ENCODE measurements around the gene PARP4.

DNA sequence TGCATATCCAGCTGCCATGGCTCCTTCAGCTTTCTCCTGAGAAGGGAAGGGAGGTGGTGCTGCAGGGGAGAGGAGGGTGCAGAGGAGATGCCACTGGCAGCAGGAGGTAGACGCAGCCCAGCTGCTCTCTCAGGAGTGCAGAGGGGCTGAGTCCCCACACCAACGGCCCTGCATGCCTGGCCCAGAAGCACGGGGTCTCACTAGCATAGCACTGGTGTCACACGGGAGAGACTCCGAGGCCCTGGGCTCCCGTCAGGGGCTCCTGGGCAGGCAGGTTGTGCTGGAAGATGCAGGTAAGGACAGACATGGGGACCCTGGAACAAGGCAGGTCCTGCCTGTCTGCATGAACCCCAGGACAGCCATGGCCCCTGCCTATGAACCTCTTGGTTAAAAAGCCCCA, 123.1 kb downstream of the PARP4 start:
- TF ChIP-seq, protein P1, sequence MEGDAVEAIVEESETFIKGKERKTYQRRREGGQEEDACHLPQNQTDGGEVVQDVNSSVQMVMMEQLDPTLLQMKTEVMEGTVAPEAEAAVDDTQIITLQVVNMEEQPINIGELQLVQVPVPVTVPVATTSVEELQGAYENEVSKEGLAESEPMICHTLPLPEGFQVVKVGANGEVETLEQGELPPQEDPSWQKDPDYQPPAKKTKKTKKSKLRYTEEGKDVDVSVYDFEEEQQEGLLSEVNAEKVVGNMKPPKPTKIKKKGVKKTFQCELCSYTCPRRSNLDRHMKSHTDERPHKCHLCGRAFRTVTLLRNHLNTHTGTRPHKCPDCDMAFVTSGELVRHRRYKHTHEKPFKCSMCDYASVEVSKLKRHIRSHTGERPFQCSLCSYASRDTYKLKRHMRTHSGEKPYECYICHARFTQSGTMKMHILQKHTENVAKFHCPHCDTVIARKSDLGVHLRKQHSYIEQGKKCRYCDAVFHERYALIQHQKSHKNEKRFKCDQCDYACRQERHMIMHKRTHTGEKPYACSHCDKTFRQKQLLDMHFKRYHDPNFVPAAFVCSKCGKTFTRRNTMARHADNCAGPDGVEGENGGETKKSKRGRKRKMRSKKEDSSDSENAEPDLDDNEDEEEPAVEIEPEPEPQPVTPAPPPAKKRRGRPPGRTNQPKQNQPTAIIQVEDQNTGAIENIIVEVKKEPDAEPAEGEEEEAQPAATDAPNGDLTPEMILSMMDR (IDR thresholded peaks at IDR 0.05 in 2 of 3, conservative IDR thresholded peaks at IDR 0.05 in 1 of 3; ENCODE audit: borderline replicate concordance in 1 of 3, insufficient read depth in 1 of 3, low read depth in 2 of 3, low read length in 2 of 3), result no peak
- no peak for TF ChIP-seq POLR2A (IDR thresholded peaks at IDR 0.05; ENCODE audit: borderline replicate concordance, extremely low read depth, insufficient read depth, insufficient read length)
- TF ChIP-seq POLR2AphosphoS5 (IDR thresholded peaks at IDR 0.05; ENCODE audit: low read depth, low read length), result no peak
- TF ChIP-seq YY1 (IDR thresholded peaks at IDR 0.05; ENCODE audit: extremely low read depth, insufficient replicate concordance, low read depth, low read length), result no peak
- no peak for TF ChIP-seq ZNF274 (IDR thresholded peaks at IDR 0.05; ENCODE audit: low read depth, low read length)
- TF ChIP-seq EZH2 (IDR thresholded peaks at IDR 0.05), result no peak

All from HCT116 (cell line).